Neural cell (in vitro differentiated cells): ENCODE measurements around the gene KCNJ4.

Experiments
- CTCF ChIP-seq: fragments of 450-650 bp; IDR thresholded peaks from 2 replicates; pipeline ENCODE4 v1.5.1; 2014; ENCODE audit warnings: antibody characterized with exemption, mild to moderate bottlenecking, moderate library complexity; ENCODE audit not compliant: poor library complexity, severe bottlenecking
- EP300 ChIP-seq: fragments of 450-650 bp; conservative IDR thresholded peaks from 2 replicates; pipeline ENCODE4 v1.6.1; 2014; ENCODE audit warnings: antibody characterized with exemption, mild to moderate bottlenecking, moderate library complexity; ENCODE audit not compliant: poor library complexity, severe bottlenecking
- EZH2 ChIP-seq: fragments of 200-600, 300-800 bp; shearing (Covaris generic), sonication (generic); IDR thresholded peaks from 2 replicates; pipeline ENCODE4 v1.6.1; 2014; ENCODE audit warnings: antibody characterized with exemption, low read length, borderline replicate concordance, mild to moderate bottlenecking; ENCODE audit not compliant: insufficient read depth, poor library complexity, severe bottlenecking
- MXI1 ChIP-seq: fragments of 450-650 bp; conservative IDR thresholded peaks from 2 replicates; pipeline ENCODE4 v1.6.1; 2014; ENCODE audit warnings: antibody characterized with exemption, mild to moderate bottlenecking; ENCODE audit not compliant: poor library complexity, severe bottlenecking
- POLR2AphosphoS5 ChIP-seq: IDR thresholded peaks from 2 replicates; pipeline ENCODE4 v1.6.1; 2012
- SMC3 ChIP-seq: fragments of 450-650 bp; conservative IDR thresholded peaks from 2 replicates; pipeline ENCODE4 v1.6.1; 2014; ENCODE audit warnings: antibody characterized with exemption, mild to moderate bottlenecking, moderate library complexity; ENCODE audit not compliant: poor library complexity
- TAF1 ChIP-seq: IDR thresholded peaks from 2 replicates; pipeline ENCODE4 v1.6.1; 2012; ENCODE audit warnings: low read depth

GRCh38 chr22:38432264-38432663 is 22.7 kb downstream of the KCNJ4 start:
- TF ChIP-seq SMC3 (no peak), CTCF (no peak), EZH2 (no peak), EP300 (no peak), MXI1 (no peak), POLR2AphosphoS5 (no peak), TAF1 (no peak)
